ENCODE measurements around the gene RGS2. TPM values are rescaled to one million over a fixed set of nuclear protein-coding genes. Genes with fewer than 3 reads are reported as not detected.

RGS2 gene
- polyA plus RNA-seq, 1 of the 3 experiments (the other 2 are of a cell fraction) = 47.1 TPM

- TF ChIP-seq GATA2 (CRISPR knock-in tag; IDR thresholded peaks at IDR 0.05) = no peak
Observed at GRCh38 chr1:192811594-192812239, 2.9 kb downstream of the RGS2 start (continued).

- Histone ChIP-seq H2AFZ (ENCODE audit: low read depth) (no peak overlapping the region), H4K20me1 (ENCODE audit: insufficient read depth) (peaks cover 13% of the 10 kb centered on the region; the same call in 1 of the 2 replicates), H3K9me3 (no peaks in the 10 kb centered on the region), H3K79me2 (ENCODE audit: insufficient read depth) (peaks cover 19% of the 10 kb centered on the region), H3K9me2 (no peaks in the 10 kb centered on the region), H3K4me1 (ENCODE audit: control insufficient read depth in 1 of 2, insufficient read depth in 2 of 2, low read depth in 1 of 2, low read length in 1 of 2) (peaks cover 19 to 20% of the 10 kb centered on the region in 2 experiments; a peak in 3 of 4 replicates), H3K9ac (no peak overlapping the region), H3K27ac (ENCODE audit: low read depth in 2 of 2, low read length in 1 of 2) (no peak overlapping the region), H3K4me3 (ENCODE audit: low read depth in 2 of 2, low read length in 1 of 2) (no peak overlapping the region), H3K27me3 (ENCODE audit: insufficient read depth) (no peaks in the 10 kb centered on the region), H3F3A (replicated peaks; ENCODE audit: insufficient read depth) (peaks cover 3% of the 10 kb centered on the region), H3K4me2 (no peak overlapping the region), H3K36me3 (replicated peaks in 1 of 2; ENCODE audit: control insufficient read depth in 1 of 2, insufficient read depth in 2 of 2, low read length in 1 of 2) (peaks cover 23 to 25% of the 10 kb centered on the region in 2 experiments)
- ChIA-PET POLR2A (no interaction called here), CTCF (interaction anchor here (1.2 kb wide), 1 partner anchor 207 kb away, joined by 3 read pairs; no protein-coding TSS in a partner anchor)
- no peak for DNase-seq
- TF ChIP-seq RCOR1 (IDR thresholded peaks at IDR 0.05; ENCODE audit: low read length) (no peak), FOXM1 (IDR thresholded peaks at IDR 0.05; ENCODE audit: low read depth) (no peak), YY1 (IDR thresholded peaks at IDR 0.05; ENCODE audit: low read depth) (no peak), MEF2A (IDR thresholded peaks at IDR 0.05; ENCODE audit: borderline replicate concordance, low read depth) (no peak), MXI1 (IDR thresholded peaks at IDR 0.05; ENCODE audit: low read depth, low read length) (no peak), FOXJ3 (CRISPR knock-in tag; IDR thresholded peaks at IDR 0.05) (no peak), USF2 (IDR thresholded peaks at IDR 0.05; ENCODE audit: borderline replicate concordance, low read depth, low read length) (no peak), JUND (IDR thresholded peaks at IDR 0.05) (no peak), USF1 (IDR thresholded peaks at IDR 0.05; ENCODE audit: borderline replicate concordance, low read depth) (no peak), CTCF (IDR thresholded peaks at IDR 0.05) (no peak), IRF3 (IDR thresholded peaks at IDR 0.05; ENCODE audit: low read depth, low read length) (no peak)
- 96% methylated on average over 3 of the region's 3 CpGs for WGBS (ENCODE audit: low lambda C conversion rate)
Observed at GRCh38 chr1:192812420-192813209, 3.8 kb downstream of the RGS2 start.
